Astrocyte of the cerebellum (primary cell): ENCODE measurements around the gene SLC25A51.

Source experiments
- DNase-seq: peaks from one replicate; pipeline ENCODE4 v3.0.0-alpha.2; 2011; ENCODE audit warnings: low read depth
- H3K4me3 ChIP-seq: 2 replicates; pipeline ENCODE4 v1.5.1; 2011; ENCODE audit warnings: mild to moderate bottlenecking, low read depth, low read length, moderate library complexity
- CTCF ChIP-seq: IDR thresholded peaks from 2 replicates; pipeline ENCODE4 v1.5.1; 2012; ENCODE audit warnings: low read length, low read depth, moderate library complexity, mild to moderate bottlenecking; ENCODE audit errors: missing control alignments
- in situ Hi-C: cut with HindIII; loops from 2 replicates; pipeline ENCODE4 v1.10.0; 2017; ENCODE audit warnings: low sequenced_read_pairs

SLC25A51 gene

DNA sequence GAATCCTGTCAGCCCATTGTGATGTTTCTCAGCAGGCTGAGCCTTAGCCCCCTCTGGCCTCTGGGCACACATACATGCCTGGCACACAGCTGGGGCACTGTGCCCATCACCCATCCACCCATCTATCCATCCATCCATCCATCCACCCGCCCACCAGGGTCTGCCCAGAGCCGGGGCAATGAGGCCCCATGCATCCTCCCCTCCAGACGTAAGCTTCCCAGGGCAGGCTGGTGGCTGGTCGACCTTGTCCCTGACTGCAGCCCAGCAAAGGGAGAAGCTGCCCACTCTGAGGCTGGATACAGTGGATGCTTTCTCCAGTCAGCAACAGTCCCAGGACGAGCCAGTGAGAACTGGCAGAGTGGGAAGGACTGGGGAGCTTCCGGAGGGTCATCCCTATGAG is 21.1 kb upstream of the SLC25A51 start:
- no peak overlapping the region for H3K4me3 ChIP-seq
- in situ Hi-C loops, result no loop called here
- TF ChIP-seq CTCF, result no peak
- DNase-seq, result no peak

- no peak for DNase-seq
- no peak overlapping the region for H3K4me3 ChIP-seq
- no peak for TF ChIP-seq CTCF
- in situ Hi-C loops, result loop anchor here (25.0 kb wide), 1 partner anchor 313 kb away; no protein-coding TSS in a partner anchor
Measured at GRCh38 chr9:37924538-37924937, 20.6 kb upstream of the SLC25A51 start.

DNA sequence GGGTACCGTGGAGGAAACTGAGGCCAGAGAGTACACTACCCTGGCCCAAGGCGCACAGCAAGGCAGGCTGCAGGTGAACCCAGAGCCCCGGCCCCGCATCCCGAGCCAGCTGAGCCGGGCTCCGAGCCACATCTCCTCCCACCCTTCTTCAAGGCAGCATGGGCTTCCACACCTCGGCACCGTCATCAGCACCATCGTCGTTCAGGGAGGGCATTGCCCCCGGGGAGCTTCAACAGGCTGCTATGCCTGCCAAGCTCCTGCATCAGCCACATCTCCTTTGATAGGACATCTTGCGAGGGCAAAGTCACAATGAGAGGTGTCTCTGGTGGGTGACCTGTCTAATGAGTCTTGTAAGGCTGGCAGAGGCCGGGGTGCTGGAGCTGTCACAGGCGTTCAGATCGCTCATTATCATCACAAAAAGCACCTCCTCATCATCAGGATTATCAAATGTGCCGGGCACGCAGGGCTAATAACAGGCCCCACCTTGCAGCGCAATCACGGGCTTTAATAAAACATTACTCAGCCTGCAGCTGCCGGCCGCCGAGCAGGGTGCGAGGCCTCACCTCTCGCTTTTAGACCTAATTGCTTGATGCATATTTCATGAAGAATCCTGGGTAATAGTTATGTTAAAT is 20.0 kb upstream of the SLC25A51 start:
- TF ChIP-seq CTCF, result no peak
- no peak for DNase-seq
- no peak overlapping the region for H3K4me3 ChIP-seq
- in situ Hi-C loops, result loop anchor here (25.0 kb wide), 1 partner anchor 313 kb away; no protein-coding TSS in a partner anchor

DNA sequence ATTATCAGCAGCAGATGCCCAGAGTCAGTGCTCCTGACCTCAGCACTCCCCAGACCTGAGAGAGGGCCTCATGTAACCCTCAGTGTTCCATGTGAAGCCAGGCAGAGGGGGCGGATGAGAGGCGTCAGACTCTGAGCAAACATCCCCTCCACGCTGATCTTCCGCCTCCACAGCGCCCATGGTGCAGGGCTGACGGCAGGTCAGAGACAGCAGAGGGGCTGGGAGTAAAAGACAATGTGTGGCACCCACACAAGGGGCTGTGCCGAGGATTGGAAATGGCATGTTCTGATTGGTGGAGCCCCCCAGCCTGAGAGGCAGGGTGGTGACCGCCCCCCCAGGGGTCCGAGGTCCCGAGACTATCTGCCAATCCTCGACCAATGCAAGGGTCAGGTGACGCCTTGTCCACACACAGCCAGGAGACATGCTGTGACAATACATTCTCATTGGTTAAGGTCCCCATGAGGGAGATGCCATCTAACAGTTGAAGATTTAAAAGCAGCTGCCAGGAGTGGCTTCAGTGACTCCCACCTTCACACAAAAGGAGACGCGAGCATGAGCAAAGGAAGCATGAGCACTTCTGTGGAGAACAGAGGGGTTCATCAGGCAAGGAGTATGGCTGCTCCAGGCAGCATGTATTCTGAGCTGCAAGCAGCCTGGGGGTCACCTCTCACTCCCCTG is 19.3 kb upstream of the SLC25A51 start:
- in situ Hi-C loops, result loop anchor here (25.0 kb wide), 1 partner anchor 314 kb away; no protein-coding TSS in a partner anchor
- TF ChIP-seq CTCF, result no peak
- H3K4me3 ChIP-seq, result no peak overlapping the region
- no peak for DNase-seq

- TF ChIP-seq CTCF, result no peak
- in situ Hi-C loops, result loop anchor here (25.0 kb wide), 1 partner anchor 315 kb away; no protein-coding TSS in a partner anchor
- no peak for DNase-seq
Measured at GRCh38 chr9:37922363-37923117, 18.6 kb upstream of the SLC25A51 start.

GRCh38 chr9:37921546-37922300 is 17.8 kb upstream of the SLC25A51 start:
- in situ Hi-C loops, result loop anchor here (25.0 kb wide), 1 partner anchor 316 kb away; no protein-coding TSS in a partner anchor
- H3K4me3 ChIP-seq, result no peak overlapping the region
- TF ChIP-seq CTCF, result peak; percentile 45
- DNase-seq, result no peak

More at GRCh38 chr9:37922363-37923117, 18.6 kb upstream of the SLC25A51 start:
- H3K4me3 ChIP-seq, result no peak overlapping the region
